ENCODE data around the gene SERPINA5. TPM values are rescaled to one million over a fixed set of nuclear protein-coding genes. Genes with fewer than 3 reads are reported as not detected.

The SERPINA5 gene
- total RNA-seq, 2 experiments from 2014 or later, result not detected

DNA sequence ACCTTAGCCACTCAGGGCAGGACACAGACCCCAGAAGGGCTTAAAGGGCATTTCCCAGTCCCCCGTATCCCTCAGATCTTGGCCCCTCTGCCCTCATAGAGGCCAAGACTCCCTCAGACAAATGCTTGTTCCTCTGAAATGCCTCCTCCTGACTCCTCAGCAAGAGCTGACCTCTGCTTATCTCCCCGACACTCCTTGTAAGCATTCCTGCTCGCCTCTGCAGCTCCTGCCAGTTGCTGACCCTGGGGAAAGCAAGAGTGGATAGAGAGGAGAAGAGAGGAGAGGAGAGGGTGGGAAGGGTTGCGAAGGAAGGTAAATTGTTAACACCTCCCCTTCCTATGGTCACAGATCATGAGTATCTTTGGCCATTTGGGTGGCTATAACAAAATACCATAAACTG is 7.1 kb downstream of the SERPINA5 start:
- H3K36me3 Mint-ChIP-seq (ENCODE audit: low read depth), result no peaks in the 10 kb centered on the region
- intact Hi-C loops (cut with micrococcal nuclease), result no loop called here
- H3K4me3 Mint-ChIP-seq, result no peak overlapping the region
- no peak for DNase-seq
- CTCF ChIA-PET, result no interaction called here
- H3K27me3 Mint-ChIP-seq, result no peaks in the 10 kb centered on the region
- POLR2A ChIA-PET, result no interaction called here
- H3K4me1 Mint-ChIP-seq (ENCODE audit: low read depth), result no peaks in the 10 kb centered on the region
- H3K27ac Mint-ChIP-seq, result no peak overlapping the region
- TF ChIP-seq, protein P1, sequence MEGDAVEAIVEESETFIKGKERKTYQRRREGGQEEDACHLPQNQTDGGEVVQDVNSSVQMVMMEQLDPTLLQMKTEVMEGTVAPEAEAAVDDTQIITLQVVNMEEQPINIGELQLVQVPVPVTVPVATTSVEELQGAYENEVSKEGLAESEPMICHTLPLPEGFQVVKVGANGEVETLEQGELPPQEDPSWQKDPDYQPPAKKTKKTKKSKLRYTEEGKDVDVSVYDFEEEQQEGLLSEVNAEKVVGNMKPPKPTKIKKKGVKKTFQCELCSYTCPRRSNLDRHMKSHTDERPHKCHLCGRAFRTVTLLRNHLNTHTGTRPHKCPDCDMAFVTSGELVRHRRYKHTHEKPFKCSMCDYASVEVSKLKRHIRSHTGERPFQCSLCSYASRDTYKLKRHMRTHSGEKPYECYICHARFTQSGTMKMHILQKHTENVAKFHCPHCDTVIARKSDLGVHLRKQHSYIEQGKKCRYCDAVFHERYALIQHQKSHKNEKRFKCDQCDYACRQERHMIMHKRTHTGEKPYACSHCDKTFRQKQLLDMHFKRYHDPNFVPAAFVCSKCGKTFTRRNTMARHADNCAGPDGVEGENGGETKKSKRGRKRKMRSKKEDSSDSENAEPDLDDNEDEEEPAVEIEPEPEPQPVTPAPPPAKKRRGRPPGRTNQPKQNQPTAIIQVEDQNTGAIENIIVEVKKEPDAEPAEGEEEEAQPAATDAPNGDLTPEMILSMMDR (IDR thresholded peaks at IDR 0.05), result no peak
- no peaks in the 10 kb centered on the region for H3K9me3 Mint-ChIP-seq
- ATAC-seq, result no peak

DNA sequence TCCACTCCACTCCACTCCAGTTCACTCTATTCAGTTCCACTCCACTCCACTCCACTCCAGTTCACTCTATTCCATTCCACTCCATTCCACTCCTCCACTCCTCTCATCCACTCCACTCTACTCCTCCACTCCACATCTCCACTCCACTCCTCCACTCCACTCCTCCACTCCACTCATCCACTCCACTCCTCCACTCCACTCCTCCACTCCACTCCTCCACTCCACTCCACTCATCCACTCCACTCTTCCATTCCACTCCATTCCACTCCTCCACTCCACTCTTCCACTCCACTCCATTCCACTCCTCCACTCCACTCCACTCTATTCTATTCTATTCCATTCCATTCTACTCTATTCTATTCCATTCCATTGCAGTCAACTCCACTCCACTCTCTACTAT is 9.8 kb downstream of the SERPINA5 start:
- TF ChIP-seq, protein P1 (IDR thresholded peaks at IDR 0.05), result no peak
- H3K27me3 Mint-ChIP-seq, result no peaks in the 10 kb centered on the region

DNA sequence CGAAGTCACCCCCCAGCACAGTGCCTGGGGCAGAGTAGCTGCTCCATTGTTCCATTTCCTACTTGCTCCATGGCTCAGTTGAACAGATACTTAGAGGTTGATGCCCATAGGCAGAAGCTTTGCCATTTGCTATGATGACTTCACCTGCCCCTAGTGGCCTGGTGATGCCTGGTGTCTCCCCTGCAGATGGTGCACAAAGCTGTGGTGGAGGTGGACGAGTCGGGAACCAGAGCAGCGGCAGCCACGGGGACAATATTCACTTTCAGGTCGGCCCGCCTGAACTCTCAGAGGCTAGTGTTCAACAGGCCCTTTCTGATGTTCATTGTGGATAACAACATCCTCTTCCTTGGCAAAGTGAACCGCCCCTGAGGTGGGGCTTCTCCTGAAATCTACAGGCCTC is 10.6 kb downstream of the SERPINA5 start:
- ChIA-PET CTCF (no interaction called here), POLR2A (interaction anchor here (0.8 kb wide), 1 partner anchor 12 kb away, joined by 3 read pairs; no protein-coding TSS in a partner anchor)
- H3K36me3 Mint-ChIP-seq (ENCODE audit: low read depth), result no peaks in the 10 kb centered on the region
- H3K9me3 Mint-ChIP-seq, result no peaks in the 10 kb centered on the region
- intact Hi-C loops (cut with micrococcal nuclease), result no loop called here
- no peak for DNase-seq
- no peaks in the 10 kb centered on the region for H3K27me3 Mint-ChIP-seq
- TF ChIP-seq, protein P1 (IDR thresholded peaks at IDR 0.05), result no peak
- ATAC-seq, result no peak
- H3K27ac Mint-ChIP-seq, result no peak overlapping the region
- H3K4me3 Mint-ChIP-seq, result no peak overlapping the region
- no peaks in the 10 kb centered on the region for H3K4me1 Mint-ChIP-seq (ENCODE audit: low read depth)

More for the DNA sequence above, 9.8 kb downstream of the SERPINA5 start:
- Mint-ChIP-seq H3K36me3 (ENCODE audit: low read depth) (no peaks in the 10 kb centered on the region), H3K9me3 (no peaks in the 10 kb centered on the region), H3K4me1 (ENCODE audit: low read depth) (no peaks in the 10 kb centered on the region), H3K4me3 (no peak overlapping the region), H3K27ac (no peak overlapping the region)
- POLR2A ChIA-PET, result no interaction called here
- CTCF ChIA-PET, result no interaction called here
- intact Hi-C loops (cut with micrococcal nuclease), result no loop called here
- DNase-seq (no peak), ATAC-seq (no peak)

DNA sequence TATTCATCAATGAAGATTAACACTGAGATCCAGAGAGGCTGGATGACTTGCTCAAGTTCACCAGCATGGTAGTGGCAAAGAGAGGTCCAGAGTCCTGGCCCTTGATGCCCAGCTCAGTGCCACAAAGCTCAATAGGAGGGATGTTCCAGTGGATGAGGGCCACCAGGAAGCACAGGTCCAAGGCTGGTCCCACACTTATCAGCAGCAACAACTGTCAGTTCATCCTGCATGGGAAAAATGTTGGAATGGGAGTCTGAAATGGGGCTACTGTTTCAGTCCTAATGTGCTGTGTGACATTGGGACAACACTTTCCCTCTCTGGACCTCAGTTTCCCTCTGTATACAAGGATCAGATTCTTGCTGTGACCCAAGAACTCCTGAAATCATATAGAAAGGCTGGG is 11.2 kb downstream of the SERPINA5 start:
- Mint-ChIP-seq H3K4me1 (ENCODE audit: low read depth) (no peaks in the 10 kb centered on the region), H3K36me3 (ENCODE audit: low read depth) (no peaks in the 10 kb centered on the region), H3K4me3 (no peak overlapping the region), H3K9me3 (no peaks in the 10 kb centered on the region), H3K27ac (no peak overlapping the region), H3K27me3 (no peaks in the 10 kb centered on the region)
- TF ChIP-seq, protein P1 (IDR thresholded peaks at IDR 0.05), result no peak
- intact Hi-C loops (cut with micrococcal nuclease), result no loop called here
- ChIA-PET POLR2A (interaction anchor here (0.8 kb wide), 1 partner anchor 12 kb away, joined by 3 read pairs; no protein-coding TSS in a partner anchor), CTCF (no interaction called here)
- ATAC-seq (no peak), DNase-seq (no peak)

DNA sequence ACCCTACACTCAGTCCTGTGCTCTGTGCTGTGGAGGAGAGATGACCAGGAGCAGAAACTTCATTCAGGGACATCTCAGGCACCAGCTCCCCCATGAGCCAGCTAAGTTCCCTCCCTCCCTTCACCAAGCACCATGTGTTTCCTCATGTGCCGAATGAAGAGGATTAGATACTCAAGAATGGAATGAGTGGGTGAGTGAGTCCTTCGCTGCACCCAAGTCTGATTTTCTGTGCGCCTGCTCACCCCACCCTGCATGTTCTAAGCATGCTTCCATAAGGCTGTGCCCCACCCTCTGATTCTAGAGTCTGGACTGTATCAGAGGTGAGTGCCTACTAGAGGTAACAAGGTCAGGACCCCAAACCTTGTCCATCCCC is 12.1 kb downstream of the SERPINA5 start:
- ChIA-PET CTCF (no interaction called here), POLR2A (no interaction called here)
- Mint-ChIP-seq H3K27me3 (no peaks in the 10 kb centered on the region), H3K4me3 (no peak overlapping the region), H3K27ac (no peak overlapping the region), H3K9me3 (no peaks in the 10 kb centered on the region), H3K4me1 (ENCODE audit: low read depth) (no peaks in the 10 kb centered on the region), H3K36me3 (ENCODE audit: low read depth) (no peaks in the 10 kb centered on the region)
- TF ChIP-seq, protein P1 (IDR thresholded peaks at IDR 0.05), result no peak
- DNase-seq (no peak), ATAC-seq (no peak)
- intact Hi-C loops (cut with micrococcal nuclease), result no loop called here

All from activated CD8-positive, alpha-beta T cell treated with anti-CD3 and anti-CD28 coated beads for 36 hours (primary cell).